GM19193 (cell line): ENCODE data around the gene NIPAL3.

Experiments used
- POLR2A ChIP-seq: IDR thresholded peaks from 4 replicates; pipeline ENCODE4 v1.6.1; 2011; ENCODE audit not compliant: insufficient read depth, insufficient read length; ENCODE audit errors: extremely low read depth

The NIPAL3 gene

DNA sequence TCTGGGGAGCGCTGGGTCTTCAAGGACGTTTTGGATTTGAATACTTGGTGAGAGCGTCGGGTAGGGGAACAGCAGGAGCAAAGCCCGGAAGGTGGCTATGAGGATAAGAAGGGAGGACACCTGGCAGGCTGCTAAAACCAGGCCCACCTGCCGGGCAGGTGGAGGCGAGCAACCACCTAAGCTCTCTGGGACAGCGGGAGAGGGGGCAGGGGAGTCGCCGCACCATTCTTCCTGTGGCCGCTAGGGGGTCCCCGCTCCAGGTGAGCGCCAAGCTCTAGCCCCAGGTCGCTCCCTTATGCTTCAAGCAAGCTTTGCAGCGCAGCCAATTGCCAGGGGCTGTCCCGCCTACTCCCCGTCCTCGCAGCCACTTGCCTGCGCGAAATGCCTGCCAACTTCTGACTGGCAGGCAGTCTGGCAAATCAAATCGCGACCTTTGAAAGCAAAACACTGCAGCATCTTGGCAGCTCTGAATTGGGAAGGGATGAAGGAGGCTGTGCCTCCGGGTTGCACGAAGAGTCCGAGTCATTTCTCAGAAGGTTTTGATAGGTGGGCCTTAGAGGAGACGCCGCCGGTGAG lies at the start of gene NIPAL3:
Gene NIPAL3 (plus strand): TSS at position 469 of the 576 bp plus-strand sequence. CDS start 3,746 bp downstream, outside the sequence.
- TF ChIP-seq POLR2A, result peak; percentile 51

GRCh38 chr1:24366707-24367106 lies 48.9 kb upstream of the NIPAL3 start:
- no peak for TF ChIP-seq POLR2A

DNA sequence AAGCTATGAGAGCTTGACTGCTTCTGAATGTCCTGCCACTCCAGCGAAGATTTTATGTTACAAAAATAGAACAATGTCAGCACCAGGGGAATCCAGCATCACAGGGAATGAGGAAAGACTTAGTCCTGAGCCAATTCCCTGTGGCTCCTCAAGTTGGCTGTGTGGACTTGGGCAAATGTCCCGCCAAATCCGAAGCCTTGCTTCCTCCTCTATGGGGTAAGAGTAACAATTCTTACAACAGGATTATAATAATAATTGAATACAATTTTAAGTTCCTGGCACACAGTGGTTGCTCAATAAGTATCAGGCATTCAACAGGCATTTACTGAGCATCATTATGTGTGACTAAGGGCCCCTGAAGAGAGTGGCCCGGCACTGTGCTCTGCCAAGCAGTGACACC lies 46.4 kb upstream of the NIPAL3 start:
- no peak for TF ChIP-seq POLR2A

DNA sequence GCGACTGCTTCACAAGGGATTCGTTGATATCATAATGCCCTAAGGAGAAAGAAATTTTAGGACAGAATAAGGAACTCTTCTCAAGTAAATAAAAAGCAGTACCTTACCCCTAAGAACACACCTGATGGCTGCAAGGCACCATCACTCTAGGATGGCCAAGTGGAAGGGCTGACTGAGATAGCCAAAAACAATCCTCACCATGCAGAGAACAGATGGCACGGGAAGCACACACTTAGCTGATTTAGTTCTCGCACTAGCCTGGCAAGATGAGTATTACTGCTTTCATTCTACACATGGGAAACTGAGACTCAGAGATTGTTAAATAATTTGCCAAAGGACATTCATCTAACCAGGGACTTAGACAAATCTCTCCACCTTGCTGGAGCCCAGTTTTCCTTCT lies 45.8 kb upstream of the NIPAL3 start:
- TF ChIP-seq POLR2A, result no peak

- TF ChIP-seq POLR2A, result no peak
Measured at GRCh38 chr1:24373044-24373443, 42.6 kb upstream of the NIPAL3 start.

DNA sequence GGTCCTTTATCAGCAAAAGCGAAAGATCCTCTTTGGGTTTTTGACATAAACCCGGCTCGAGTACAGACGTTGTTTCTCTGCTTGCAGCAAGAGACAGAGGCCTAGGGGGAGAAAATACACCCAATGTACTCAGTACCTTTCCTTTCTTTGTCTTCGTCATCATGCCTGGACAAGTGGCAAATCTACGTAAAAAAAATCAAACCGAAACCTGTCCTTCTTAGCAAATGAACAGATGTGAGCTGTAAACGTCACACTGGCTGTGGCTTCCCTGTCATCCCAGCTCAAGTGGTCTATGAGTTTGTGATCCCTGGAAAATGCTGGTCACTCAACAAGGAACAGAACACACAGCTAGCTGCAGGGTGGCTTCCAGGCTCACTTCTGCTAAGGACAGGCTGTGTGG lies 41.9 kb upstream of the NIPAL3 start:
- TF ChIP-seq POLR2A, result no peak

DNA sequence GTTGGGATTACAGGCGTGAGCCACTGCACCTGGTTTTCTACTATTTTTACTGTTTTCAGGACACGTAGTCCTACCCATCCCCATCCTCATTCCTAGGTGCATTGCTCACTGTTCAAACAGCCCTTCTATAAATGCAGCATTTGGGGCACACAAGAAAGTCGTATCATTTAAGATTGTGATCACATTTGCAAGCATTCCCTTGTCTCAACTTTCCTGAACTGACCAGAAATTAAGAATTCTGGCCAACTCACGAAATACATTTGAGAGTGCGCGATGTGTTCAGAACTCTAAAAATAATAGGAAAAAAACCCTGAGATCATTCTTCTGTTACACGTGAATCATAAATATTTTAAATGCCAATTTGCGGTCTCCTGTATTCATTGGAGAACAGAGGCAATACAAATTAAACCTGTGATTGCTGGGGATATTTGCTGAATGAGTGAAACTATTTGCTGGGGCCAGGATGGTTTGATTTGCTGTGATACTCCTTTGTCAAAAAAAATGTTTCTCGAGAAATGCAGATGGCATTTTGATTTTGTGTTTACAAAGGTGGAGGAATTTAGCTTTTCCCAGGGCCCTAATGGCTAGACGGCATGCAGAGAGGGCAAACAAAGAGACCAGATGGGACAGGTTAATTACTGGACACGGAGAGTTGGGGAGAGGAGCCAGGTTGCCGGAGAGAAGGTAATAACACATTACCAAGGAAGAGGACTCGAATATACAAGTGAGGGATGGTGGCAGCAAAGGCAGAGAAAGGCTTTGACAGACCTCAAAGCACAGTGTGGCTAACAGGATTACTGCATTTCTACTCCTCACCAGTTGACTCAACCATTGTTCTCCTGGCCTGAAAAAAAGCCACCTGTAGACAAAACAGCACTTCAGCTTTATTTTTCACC lies 40.5 kb upstream of the NIPAL3 start:
- no peak for TF ChIP-seq POLR2A

DNA sequence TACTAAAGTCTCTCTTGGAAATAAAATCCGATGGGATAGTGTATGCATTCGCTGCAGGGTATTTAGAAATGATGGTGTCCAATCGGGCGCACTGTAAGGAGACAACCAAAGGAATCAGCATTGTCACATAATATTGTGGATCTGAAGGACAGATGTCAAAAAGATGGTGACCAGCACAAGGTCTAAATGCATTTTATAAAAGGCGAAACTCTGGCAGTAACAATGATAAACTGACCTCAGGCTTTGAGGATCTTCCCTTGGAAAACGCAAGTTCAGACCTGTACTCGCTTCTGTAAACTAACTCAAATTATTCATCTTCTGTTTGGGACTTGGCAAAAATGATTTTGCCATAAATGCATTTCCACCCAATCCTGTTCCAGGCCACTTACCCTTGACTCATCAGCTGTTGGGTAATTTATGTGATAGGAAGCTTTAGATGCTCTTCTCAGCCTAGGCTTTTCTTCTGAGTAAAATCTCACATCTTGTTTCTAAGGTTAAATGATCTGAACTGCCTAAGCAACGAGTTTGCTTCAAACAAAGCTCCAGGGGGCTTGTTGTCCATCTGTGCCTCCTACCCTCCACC lies 35.8 kb upstream of the NIPAL3 start:
- TF ChIP-seq POLR2A, result no peak

DNA sequence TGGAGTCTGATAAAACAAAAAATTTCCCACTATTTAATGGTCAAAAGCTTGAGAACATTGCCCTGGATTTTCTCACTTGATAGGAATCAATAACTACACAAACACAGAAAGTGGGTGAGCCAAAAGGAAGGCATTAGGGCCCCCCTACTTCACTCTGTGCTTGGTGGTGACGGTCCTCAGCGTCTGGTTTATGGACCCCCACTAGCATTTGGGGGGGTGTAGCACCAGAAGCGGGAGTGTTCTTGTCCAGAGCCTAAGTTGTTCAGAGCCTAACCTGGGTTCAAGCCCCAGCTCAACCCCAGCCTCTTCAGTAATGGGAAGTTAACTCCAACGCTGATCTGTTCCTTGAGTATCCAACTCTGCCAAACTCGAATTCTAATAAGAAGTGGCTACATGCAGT lies 35.1 kb upstream of the NIPAL3 start:
- TF ChIP-seq POLR2A, result no peak

- TF ChIP-seq POLR2A, result no peak
Measured at GRCh38 chr1:24381256-24381655, 34.3 kb upstream of the NIPAL3 start.

DNA sequence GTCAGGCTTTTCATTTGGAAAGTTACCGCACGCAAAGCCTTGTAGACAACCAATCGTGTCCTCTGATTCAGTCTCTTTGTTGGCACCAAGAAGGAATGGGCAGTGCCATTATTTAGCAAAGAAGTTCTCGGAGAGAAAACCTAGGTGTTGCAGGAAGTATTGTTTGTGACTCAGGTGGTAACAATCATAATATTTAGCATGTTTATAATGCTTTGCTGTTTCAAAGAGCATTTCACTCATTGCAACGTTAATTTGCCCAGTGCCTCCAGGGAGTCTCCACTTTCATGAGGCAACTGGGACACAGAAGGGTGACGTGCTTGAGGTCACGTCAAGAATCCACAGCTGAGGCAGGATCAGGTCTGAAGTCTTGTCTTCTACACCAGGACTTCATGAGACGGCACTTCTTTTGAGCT lies 33.4 kb upstream of the NIPAL3 start:
- TF ChIP-seq POLR2A, result no peak

- TF ChIP-seq POLR2A, result no peak
Measured at GRCh38 chr1:24383381-24383940, 32.1 kb upstream of the NIPAL3 start.

GRCh38 chr1:24384251-24385090 lies 31.1 kb upstream of the NIPAL3 start:
- no peak for TF ChIP-seq POLR2A

GRCh38 chr1:24385160-24385940 lies 30.3 kb upstream of the NIPAL3 start:
- no peak for TF ChIP-seq POLR2A
